HTR-8/SVneo (cell line): ENCODE data around the gene TBL1Y.

ENCODE experiments used
- DNase-seq: peaks from one replicate; pipeline ENCODE4 v3.0.0; 2011; ENCODE audit warnings: low spot score, mixed read lengths; ENCODE audit not compliant: insufficient read length
- FAIRE-seq: peaks from 2 replicates; lab custom pipeline; 2011; peaks lifted over from hg19 to GRCh38; lab: Jason Lieb, UNC

TBL1Y gene

GRCh38 chrY:6968191-6968590 lies 57.7 kb downstream of the TBL1Y start:
- FAIRE-seq = no peak
- DNase-seq = no peak

- FAIRE-seq (no peak), DNase-seq (no peak)
Measured at GRCh38 chrY:6972271-6972887, 61.9 kb downstream of the TBL1Y start.

GRCh38 chrY:6974971-6975370 lies 64.5 kb downstream of the TBL1Y start:
- no peak for DNase-seq
- FAIRE-seq = no peak

- FAIRE-seq (no peak), DNase-seq (no peak)
Measured at GRCh38 chrY:6977783-6978182, 67.3 kb downstream of the TBL1Y start.

GRCh38 chrY:6983221-6983620 lies 72.7 kb downstream of the TBL1Y start:
- no peak for FAIRE-seq
- no peak for DNase-seq

GRCh38 chrY:6987811-6988210 lies 77.3 kb downstream of the TBL1Y start:
- FAIRE-seq (no peak), DNase-seq (no peak)

- no peak for DNase-seq
- no peak for FAIRE-seq
Measured at GRCh38 chrY:6989886-6990620, 79.6 kb downstream of the TBL1Y start.

- no peak for FAIRE-seq
- no peak for DNase-seq
Measured at GRCh38 chrY:6992041-6992440, 81.5 kb downstream of the TBL1Y start.

GRCh38 chrY:6995987-6996386 lies 85.5 kb downstream of the TBL1Y start:
- FAIRE-seq (no peak), DNase-seq (no peak)

- FAIRE-seq (no peak), DNase-seq (no peak)
Measured at GRCh38 chrY:6997503-6998066, 87.1 kb downstream of the TBL1Y start.

GRCh38 chrY:6999905-7000304 lies 89.4 kb downstream of the TBL1Y start:
- DNase-seq (no peak), FAIRE-seq (no peak)

GRCh38 chrY:7002581-7002980 lies 92.1 kb downstream of the TBL1Y start:
- DNase-seq (no peak), FAIRE-seq (no peak)

- no peak for DNase-seq
- no peak for FAIRE-seq
Measured at GRCh38 chrY:7007911-7008310, 97.4 kb downstream of the TBL1Y start.

- DNase-seq (no peak), FAIRE-seq (no peak)
Measured at GRCh38 chrY:7008578-7009355, 98.3 kb downstream of the TBL1Y start.

- FAIRE-seq = no peak
- DNase-seq = no peak
Measured at GRCh38 chrY:7013051-7013450, 102.6 kb downstream of the TBL1Y start.

- no peak for FAIRE-seq
Measured at GRCh38 chrY:7016521-7016920, 106.0 kb downstream of the TBL1Y start.

GRCh38 chrY:7017244-7018080 lies 107.0 kb downstream of the TBL1Y start:
- no peak for DNase-seq
- FAIRE-seq = no peak

More at GRCh38 chrY:7016521-7016920, 106.0 kb downstream of the TBL1Y start:
- DNase-seq = no peak

GRCh38 chrY:7039037-7039436 lies 128.5 kb downstream of the TBL1Y start:
- DNase-seq (no peak), FAIRE-seq (no peak)

- FAIRE-seq (no peak), DNase-seq (no peak)
Measured at GRCh38 chrY:7040662-7041061, 130.2 kb downstream of the TBL1Y start.

GRCh38 chrY:7041983-7042382 lies 131.5 kb downstream of the TBL1Y start:
- DNase-seq (no peak), FAIRE-seq (no peak)
